Hematopoietic multipotent progenitor cell (in vitro differentiated cells): ENCODE data around the gene KRTAP4-8. TPM values are rescaled to one million over a fixed set of nuclear protein-coding genes. Genes with fewer than 3 reads are reported as not detected.
"Not testable (repeated sequence)": the region's sequence is repeated elsewhere in the genome, so short reads cannot be mapped to it uniquely, and the experiment has no call there.

ENCODE experiments used
- DNase-seq, 3 donors: peaks; one replicate each; pipeline ENCODE4 v3.0.0-alpha.2; 2011 to 2015; ENCODE audit warnings: low read depth in 2 of 3, low spot score in 2 of 3
- total RNA-seq: library from RNA; depleted of rRNA; stranded (reverse); fragments of >200 nt; gene quantifications from one replicate; pipeline ENCODE4 v1.2.3, GENCODE V29; 2012

KRTAP4-8 gene
- total RNA-seq, 1 donor = not detected

DNA sequence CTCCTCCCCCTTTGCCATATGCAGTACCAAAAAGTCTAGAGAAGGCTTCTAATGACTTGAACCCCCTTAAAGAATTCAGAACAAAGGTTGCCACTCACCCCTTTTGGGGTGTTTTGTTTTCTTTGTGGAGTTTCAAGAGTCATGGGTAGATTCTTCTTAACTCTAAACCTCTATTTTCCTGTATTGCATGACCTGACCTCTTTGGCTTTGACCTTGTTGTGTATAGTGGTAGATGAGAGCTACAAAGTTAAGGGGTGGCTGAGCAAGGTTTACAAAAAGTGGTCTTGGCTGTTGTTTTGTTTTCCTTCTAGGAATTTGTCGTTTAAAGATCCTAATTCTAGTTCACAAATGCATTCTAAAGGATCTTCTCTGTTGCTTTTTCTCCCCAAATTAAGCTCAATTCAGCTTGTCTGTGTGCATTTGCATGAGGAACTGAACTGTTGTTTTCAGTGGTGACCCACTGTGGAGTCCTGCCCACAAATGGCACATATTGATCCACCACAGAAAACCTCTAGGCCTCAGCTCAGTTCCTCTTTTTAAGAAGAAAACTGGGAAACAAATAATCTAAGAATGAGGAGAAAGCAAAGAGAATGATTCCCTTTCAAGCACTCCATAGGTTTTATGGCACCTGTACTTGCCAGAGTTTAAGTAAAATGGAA, 10.9 kb upstream of the KRTAP4-8 start:
- DNase-seq = not testable (repeated sequence)

GRCh38 chr17:41107941-41108450, 10.1 kb upstream of the KRTAP4-8 start:
- no peak for DNase-seq

GRCh38 chr17:41105347-41105746, 7.4 kb upstream of the KRTAP4-8 start, which contains the start of gene KRTAP4-9:
Gene KRTAP4-9 (plus strand): TSS chr17:41105389. CDS start chr17:41105389, 0 bp downstream.
- not testable (repeated sequence) for DNase-seq

- DNase-seq = not testable (repeated sequence)
These were observed 6.6 kb upstream of the KRTAP4-8 start for GRCh38 chr17:41104386-41105038.

- no peak for DNase-seq
These were observed 6.0 kb upstream of the KRTAP4-8 start for GRCh38 chr17:41103896-41104295.

GRCh38 chr17:41101586-41102259, 3.8 kb upstream of the KRTAP4-8 start, which contains the start of gene KRTAP4-16:
Gene KRTAP4-16 (minus strand): TSS chr17:41102209. CDS start chr17:41102209, 0 bp downstream.
- no peak for DNase-seq

DNA sequence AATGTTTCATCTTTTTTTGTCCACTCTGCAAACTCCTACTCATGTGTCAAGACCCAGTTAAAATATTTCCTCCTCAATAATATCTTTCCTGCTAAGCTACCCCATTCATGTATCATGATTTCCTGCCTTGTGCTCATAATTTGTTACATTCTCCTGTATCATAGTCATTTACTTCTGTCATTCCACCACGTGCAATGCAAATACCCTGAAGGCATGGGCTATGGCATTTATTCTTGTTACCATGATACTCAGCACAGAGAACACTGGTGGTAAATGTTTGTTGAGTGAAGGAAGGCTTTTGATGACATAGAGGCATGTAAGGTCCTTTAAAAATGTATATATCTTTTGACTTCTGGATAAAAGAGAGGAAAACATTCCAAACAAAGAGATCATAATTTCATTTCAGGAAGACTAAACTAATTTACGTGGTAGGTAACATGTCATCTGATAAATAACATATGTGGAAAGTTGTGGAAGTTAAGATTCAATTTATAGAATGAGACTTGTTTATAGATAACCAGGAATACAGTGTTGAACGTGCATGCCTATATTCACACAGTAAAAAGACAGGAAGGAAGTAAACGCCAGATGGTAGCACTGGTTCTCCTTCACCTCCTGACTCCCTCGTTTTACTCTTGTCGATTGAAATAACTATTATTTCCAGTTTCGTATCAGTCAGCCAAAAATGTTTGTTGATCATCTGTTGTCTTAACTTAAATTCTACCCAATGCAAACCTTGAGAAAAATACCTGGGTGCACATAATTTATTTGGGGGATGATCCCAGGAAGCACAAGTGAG, 1.9 kb upstream of the KRTAP4-8 start:
- peak in 1 of 3 donors; percentile 36 for DNase-seq

- DNase-seq = no peak
These were observed 539 bp upstream of the KRTAP4-8 start for GRCh38 chr17:41098481-41098880.

- DNase-seq = no peak
These were observed 1.9 kb downstream of the KRTAP4-8 start for GRCh38 chr17:41096055-41096454.

- DNase-seq = not testable (repeated sequence)
These were observed 9.1 kb downstream of the KRTAP4-8 start for GRCh38 chr17:41088760-41089352.

DNA sequence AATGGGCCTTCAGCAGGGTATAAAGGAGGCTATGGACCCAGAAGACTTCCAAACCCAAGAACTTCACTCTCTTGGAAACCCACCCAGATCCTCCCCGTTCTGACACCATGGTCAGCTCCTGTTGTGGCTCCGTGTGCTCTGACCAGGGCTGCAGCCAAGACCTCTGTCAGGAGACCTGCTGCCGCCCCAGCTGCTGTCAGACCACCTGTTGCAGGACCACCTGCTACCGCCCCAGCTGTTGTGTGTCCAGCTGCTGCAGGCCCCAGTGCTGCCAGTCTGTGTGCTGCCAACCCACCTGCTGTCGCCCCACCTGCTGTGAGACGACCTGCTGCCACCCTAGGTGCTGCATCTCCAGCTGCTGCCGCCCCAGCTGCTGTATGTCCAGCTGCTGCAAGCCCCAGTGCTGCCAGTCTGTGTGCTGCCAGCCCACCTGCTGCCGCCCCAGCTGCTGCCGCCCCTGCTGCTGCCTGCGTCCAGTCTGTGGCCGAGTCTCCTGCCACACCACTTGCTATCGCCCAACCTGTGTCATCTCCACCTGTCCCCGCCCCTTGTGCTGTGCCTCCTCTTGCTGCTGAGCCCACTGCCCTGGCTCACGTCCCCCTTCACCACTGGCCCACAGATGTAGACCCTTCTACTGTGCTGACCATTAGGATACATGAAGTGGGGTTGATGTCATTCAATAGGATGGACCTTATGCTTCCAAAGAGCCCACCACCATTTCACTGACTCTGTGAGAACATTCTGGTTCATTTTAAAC, 13.7 kb downstream of the KRTAP4-8 start, which contains the start of gene KRTAP4-7:
Gene KRTAP4-7 (plus strand): TSS at position 51 of the 757 bp plus-strand sequence. CDS start 57 bp downstream, at position 108.
- DNase-seq = not testable (repeated sequence)

GRCh38 chr17:41083427-41083826, 14.5 kb downstream of the KRTAP4-8 start:
- DNase-seq = not testable (repeated sequence)

GRCh38 chr17:41082626-41083025, 15.3 kb downstream of the KRTAP4-8 start:
- DNase-seq = no peak

DNA sequence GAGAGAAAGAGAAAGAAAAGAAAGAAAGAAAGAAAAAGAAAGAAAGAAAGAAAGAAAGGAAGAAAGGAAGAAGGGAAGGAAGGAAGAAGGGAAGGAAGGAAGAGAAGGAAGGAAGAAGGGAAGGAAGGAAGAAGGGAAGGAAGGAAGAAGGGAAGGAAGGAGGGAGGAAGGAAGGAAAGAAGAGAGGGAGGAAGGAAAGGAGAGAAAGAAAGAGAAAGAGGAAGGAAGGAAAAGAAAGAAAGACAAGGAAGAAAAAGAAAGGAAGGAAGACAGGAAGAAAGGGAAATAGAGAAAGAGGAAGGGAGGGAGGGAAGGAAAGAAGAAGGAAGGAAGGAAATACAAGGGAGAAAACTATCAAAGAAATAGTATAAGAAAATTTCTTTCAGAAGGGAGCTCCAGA, 21.2 kb downstream of the KRTAP4-8 start:
- DNase-seq = no peak

- DNase-seq = no peak
These were observed 24.3 kb downstream of the KRTAP4-8 start for GRCh38 chr17:41073676-41074075.

GRCh38 chr17:41071606-41072360, 26.2 kb downstream of the KRTAP4-8 start:
- DNase-seq = no peak

DNA sequence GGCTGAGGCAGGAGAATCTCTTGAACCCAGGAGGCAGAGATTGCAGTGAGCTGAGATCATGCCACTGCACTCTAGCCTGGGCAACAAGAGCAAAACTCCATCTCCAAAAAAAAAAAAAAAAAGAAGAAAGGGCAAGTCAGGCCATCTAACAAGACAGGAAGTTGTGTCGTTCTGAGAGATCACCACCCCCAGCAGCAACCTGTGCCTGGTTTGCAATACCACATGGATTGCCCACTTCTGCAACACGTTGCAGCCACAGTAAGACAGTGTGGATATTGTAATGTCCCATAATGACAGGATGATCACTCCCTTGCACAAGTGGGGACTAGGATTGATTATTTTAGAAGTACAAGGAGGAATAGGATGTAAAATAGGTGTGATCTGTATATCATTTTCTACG, 28.9 kb downstream of the KRTAP4-8 start:
- DNase-seq = no peak

GRCh38 chr17:41067281-41067680, 30.7 kb downstream of the KRTAP4-8 start:
- DNase-seq = no peak
